GM18519 (cell line): ENCODE data around the gene SPTLC3.

ENCODE experiments used
- ATAC-seq: cut with Tn5 transposase; IDR thresholded peaks from one replicate; pipeline ENCODE4 v1.9.1; 2021; ENCODE audit warnings: mild to moderate bottlenecking, moderate library complexity; ENCODE audit not compliant: unreplicated experiment, low FRiP score

The SPTLC3 gene

DNA sequence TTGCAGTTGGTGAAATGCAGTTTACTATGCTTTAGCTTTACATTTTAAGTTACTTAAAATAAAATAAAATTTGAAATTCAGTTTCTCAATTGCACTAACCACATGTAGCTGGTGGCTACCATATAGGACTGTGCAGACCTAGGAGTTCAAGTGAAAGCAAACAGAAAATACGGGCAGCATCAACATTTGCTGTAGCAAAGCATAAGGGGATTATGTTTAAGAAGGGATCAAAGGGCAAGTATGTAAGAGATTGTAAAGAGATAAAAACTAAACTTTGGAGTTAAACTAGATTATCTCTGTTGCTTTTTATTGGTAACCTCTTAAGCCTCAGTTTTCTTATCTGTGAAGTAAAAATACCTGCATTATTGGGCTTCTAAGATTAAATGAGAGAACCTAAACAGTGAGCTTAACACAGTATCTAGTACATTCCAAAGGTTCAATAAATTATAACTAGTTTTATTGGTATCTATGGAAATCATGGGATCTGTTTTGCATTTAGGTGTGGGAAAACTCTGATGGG, 81.2 kb downstream of the SPTLC3 start:
- ATAC-seq, result no peak

- no peak for ATAC-seq
Observed at GRCh38 chr20:13092111-13092510, 83.3 kb downstream of the SPTLC3 start.

DNA sequence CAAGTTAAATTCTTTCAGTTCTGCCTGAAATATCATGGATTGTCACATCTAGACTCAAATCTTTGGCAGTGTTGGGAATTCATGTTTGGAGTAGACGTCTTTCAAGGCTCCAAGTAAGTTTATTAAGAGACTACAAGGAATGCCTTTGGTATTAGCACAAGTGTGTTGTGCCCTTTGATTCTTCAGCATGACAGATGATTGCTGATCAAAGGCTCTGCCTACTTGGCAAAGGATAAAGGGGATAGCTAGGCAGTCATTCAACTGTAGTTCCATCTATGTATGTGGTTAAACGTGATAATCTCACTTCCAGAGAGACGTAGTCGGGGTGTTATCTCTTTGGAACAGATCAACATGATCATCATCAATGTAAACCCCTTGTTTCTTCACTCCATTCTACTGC, 86.2 kb downstream of the SPTLC3 start:
- ATAC-seq, result no peak

- ATAC-seq, result no peak
Observed at GRCh38 chr20:13098720-13099355, 90.1 kb downstream of the SPTLC3 start.

DNA sequence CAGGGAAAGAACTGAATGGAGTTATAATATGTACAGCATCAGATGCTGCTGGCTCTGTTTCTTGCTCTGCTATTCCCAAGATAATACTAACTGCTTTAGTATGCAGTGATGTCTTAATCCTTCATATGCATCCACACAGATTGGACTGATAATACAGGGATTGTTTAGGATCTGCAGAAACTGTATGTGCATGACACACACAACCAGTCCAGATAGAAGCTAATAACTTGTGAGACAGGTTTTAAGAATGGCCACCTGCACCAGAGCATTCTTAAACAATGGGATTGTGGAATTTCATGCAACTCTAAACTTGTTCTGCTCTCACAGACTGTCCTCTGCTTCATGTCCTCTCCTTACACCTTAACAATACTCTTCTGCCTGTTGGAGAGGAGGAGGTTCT, 90.9 kb downstream of the SPTLC3 start:
- ATAC-seq, result no peak

DNA sequence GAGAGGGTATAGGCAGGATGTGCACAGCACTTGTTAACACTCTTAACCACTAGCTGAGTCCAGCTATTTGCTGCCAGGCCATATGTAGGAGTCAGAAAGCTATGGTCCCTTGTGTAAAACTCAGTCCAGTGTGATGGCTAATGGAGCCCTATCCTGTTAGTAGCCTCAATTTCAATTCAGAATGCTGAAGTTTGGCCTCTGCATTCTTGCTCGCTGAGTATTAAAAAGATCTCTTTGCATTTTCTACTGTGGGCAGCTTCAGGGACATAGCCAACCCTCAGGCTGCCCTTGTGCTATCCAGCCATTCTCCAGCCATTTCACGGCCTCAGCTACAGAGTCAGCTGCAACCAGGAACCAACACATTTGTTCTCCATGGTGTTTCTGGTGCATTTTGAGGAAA, 92.5 kb downstream of the SPTLC3 start:
- no peak for ATAC-seq

- no peak for ATAC-seq
Observed at GRCh38 chr20:13101706-13102105, 92.9 kb downstream of the SPTLC3 start.

- no peak for ATAC-seq
Observed at GRCh38 chr20:13102237-13102636, 93.5 kb downstream of the SPTLC3 start.

GRCh38 chr20:13102694-13103093, 93.9 kb downstream of the SPTLC3 start:
- ATAC-seq, result no peak

DNA sequence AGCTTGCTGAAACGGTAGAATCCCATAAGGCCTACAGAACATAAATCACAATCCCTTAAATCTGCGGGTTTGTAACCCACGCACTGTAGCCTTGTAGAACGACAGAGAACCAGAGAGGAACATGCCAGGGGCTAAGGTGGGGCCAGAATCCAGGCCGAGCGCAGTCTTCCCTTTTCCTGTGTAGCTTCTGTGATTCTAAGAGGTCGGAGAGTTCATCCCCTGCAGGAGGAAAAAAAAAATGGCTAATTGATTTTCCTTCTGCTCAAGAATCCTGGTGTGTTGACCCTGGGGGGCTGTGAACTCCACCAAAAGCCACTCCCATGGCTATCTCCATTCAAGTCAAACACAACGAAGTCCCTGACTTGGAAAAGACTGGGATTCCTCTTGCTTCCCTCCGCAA, 96.3 kb downstream of the SPTLC3 start:
- ATAC-seq, result no peak

DNA sequence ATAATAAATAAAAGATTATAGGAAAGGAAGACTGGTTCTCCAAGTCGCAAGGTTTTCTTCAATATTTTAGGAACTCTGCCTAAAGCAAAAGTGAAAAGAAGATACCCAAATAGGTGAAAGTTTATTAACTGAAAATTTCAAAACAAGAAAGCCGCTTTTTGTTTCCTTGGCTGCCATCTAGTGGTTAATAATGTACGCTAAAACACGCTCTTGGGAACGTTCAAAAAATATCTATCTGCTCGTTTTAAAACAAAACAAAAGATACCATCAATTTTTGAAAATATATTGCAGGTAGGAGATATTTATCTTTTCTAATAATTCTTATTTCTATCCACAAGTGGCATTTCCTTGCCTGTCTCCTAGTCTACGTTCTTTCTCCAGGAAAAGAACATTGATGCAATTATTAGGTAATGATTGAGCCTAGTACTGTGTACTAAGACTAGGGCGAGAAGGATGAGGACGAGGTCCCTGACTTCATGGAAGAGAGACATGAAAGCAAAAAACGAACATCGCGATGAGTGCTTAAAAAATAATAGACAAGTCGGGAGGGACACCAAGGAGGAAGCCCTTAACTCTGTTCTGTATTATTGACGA, 97.2 kb downstream of the SPTLC3 start:
- no peak for ATAC-seq

DNA sequence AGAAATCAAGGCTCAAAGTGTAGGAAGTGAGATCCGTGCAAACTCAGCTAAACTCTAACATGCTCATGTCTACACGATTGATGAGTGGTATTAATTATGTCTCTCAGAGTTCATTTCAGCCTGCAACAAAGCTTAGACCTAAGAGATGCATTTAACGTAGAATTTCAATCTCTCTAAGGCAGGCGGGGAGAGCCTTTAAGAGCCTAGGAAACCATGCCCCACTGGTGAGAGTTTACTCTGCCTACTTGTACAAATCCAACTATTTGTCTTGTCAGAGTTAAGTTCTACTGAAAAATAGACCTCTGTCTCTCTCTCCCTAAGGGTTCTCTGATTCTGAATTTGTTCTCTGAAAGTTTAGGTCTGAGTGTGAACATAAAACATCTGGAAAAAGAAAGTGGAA, 100.9 kb downstream of the SPTLC3 start:
- no peak for ATAC-seq

DNA sequence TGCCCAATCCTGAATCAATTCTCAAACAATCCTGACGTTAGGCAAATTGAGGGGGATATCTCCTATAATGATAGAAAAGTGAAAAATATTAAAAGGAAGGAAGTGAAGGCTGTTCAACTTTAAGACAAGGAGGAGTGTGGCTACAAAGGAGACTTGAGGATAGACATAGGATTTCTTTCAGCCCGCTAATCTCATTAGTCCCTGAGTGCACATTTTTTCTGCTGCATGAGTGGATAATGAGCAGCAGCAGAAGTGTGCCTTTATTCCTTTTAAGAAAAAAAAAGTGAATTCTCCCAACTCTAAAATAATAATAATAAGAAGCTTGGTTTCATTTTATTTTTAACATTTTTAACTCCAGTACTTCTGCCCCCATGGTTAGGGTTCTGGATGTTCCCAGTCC, 102.0 kb downstream of the SPTLC3 start:
- no peak for ATAC-seq

DNA sequence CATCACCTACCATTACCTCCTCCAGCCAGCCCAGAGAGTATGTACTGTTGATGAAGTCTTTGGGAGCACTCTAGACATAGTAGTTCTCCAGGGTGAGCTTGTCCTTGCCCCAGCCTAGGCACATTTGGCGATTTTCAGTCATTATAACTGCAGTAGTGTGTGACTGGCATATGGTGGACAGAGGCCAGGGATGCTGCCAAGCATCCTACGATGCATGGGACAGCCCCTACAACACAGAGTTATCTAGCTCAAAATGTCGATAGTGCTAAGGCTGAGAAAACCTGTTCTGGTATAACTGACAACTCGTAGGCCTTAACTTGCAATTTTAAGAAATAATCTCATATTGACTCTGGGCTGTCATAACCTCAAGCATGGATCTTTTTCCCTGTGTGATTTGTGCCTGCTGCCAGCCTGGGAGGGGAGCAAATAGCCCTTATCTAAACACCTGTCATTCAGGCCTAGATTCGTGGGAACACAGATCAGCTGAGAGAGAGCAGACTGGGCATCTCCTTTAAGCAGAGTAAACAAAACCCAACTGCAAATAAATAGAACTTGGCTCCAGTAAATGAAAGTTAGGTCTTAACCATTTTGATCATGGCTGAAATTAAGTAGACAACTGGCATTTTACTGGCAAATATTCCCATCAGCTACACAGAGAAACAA, 102.6 kb downstream of the SPTLC3 start:
- ATAC-seq, result no peak

DNA sequence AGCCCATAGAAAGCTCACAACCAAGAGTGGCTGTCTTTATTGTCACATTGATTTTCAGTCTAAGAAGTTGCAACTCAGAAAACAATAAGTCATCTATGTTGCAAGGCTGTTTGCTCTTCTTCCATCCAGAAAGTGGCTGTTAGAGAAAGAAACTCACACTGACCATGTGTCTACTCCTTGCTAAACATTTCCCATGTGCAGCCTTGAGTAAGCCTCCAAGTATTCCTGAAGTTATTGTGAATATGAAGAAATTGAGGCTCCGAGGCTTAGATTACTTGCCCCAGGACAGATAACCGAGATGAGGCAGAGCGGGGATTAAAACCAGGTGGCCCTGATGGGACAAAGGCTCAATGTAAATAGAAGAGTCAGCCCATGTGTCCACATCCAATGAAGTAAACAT, 105.0 kb downstream of the SPTLC3 start:
- no peak for ATAC-seq

DNA sequence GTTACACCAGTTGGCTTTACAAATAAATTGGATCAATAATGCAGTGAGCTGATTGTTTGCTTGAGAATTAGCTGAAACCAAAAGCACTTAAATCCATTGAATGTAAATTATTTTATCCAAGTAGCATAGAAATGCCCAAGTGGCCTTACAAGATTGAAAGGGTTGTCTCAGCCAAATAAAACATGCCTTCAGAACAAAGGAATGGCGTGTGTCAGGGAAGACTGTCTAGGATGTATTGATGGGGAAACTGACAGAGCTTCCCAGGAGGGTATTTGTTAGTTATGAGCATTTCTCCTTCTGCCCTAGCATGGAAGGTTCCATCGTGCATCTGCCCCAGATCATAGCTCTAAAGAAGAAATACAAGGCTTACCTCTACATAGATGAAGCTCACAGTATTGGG, 108.4 kb downstream of the SPTLC3 start:
- ATAC-seq, result no peak

- ATAC-seq, result no peak
Observed at GRCh38 chr20:13118676-13119075, 109.9 kb downstream of the SPTLC3 start.

DNA sequence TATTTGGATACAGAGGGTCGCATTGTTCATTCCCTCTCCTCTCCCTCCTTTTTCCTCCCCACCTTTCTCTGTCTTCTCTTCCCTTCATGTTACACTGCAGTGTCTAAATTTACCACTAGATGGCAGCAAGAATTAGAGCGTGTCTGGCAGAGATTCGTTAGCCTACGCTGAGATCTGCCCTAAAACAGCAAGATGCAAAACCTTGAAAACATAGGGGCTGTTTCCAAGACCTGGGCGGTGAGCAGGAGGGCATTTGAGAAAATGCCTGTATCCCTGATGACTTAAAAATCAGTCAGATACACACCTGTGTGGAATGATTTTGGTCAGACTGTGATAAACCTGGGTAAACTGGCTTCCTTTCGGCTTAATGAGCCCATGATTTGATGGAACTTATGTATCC, 110.8 kb downstream of the SPTLC3 start:
- peak; percentile 58 for ATAC-seq

- no peak for ATAC-seq
Observed at GRCh38 chr20:13120471-13120870, 111.7 kb downstream of the SPTLC3 start.

GRCh38 chr20:13121840-13122515, 113.2 kb downstream of the SPTLC3 start:
- ATAC-seq, result peak; percentile 69

DNA sequence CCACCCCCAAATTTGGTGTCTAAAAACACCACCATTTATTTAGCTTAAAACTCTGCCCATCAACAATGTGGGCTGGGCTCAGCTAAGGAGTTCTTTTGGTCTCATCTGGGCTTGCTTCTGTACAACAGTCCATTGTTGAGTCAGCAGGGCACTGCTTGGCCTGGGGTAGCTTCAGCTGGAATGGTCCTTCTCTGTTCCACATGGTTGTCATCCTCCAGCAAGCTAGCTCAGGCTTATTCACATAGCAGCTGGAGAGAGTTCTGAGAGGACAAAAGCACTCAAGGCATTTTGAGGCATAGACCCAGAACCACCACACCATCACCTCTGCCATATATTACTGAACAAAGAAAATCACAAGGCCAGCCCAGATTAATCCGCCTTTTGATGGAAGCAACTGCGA, 116.7 kb downstream of the SPTLC3 start:
- no peak for ATAC-seq
